HG02623 (cell line): Measurements from ENCODE around the gene ASB16.

Experiments used
- ATAC-seq: cut with Tn5 transposase; IDR thresholded peaks from one replicate; pipeline ENCODE4 v1.9.1; 2021; ENCODE audit warnings: moderate library complexity; ENCODE audit not compliant: unreplicated experiment

ASB16 gene

GRCh38 chr17:44187131-44187899, 16.8 kb downstream of the ASB16 start:
- ATAC-seq, result peak; percentile 40

GRCh38 chr17:44188576-44189403, 18.3 kb downstream of the ASB16 start:
- no peak for ATAC-seq

GRCh38 chr17:44190481-44190880, 20.0 kb downstream of the ASB16 start:
- no peak for ATAC-seq

- ATAC-seq, result no peak
Observed at GRCh38 chr17:44191369-44191768, 20.9 kb downstream of the ASB16 start.

- ATAC-seq, result no peak
Observed at GRCh38 chr17:44191941-44192496, 21.5 kb downstream of the ASB16 start.

- no peak for ATAC-seq
Observed at GRCh38 chr17:44192750-44193149, 22.2 kb downstream of the ASB16 start.

- no peak for ATAC-seq
Observed at GRCh38 chr17:44193326-44194084, 23.0 kb downstream of the ASB16 start.

GRCh38 chr17:44197107-44197506, 26.6 kb downstream of the ASB16 start:
- ATAC-seq, result no peak

GRCh38 chr17:44197980-44198720, 27.6 kb downstream of the ASB16 start:
- ATAC-seq, result no peak

GRCh38 chr17:44198721-44199552, 28.4 kb downstream of the ASB16 start:
- ATAC-seq, result peak; percentile 19

- peak; percentile 63 for ATAC-seq
Observed at GRCh38 chr17:44199553-44200477, 29.3 kb downstream of the ASB16 start, which contains the start of gene ATXN7L3. ATXN7L3 (minus strand) TSS chr17:44199884; CDS start chr17:44198070, 1,814 bp downstream.

GRCh38 chr17:44200478-44201155, 30.1 kb downstream of the ASB16 start:
- no peak for ATAC-seq

- ATAC-seq, result no peak
Observed at GRCh38 chr17:44202756-44203155, 32.3 kb downstream of the ASB16 start.

- no peak for ATAC-seq
Observed at GRCh38 chr17:44203731-44204440, 33.4 kb downstream of the ASB16 start.

- ATAC-seq, result no peak
Observed at GRCh38 chr17:44204441-44204882, 34.0 kb downstream of the ASB16 start.

- no peak for ATAC-seq
Observed at GRCh38 chr17:44205962-44206824, 35.7 kb downstream of the ASB16 start.
